H9 (cell line): ENCODE results near the gene PCCA. TPM values are rescaled to one million over a fixed set of nuclear protein-coding genes. Genes with fewer than 3 reads are reported as not detected.
A peak's percentile ranks its signal among the peaks of the same experiment; 100 is the strongest.

Experiments used
- DNase-seq: peaks from one replicate; pipeline ENCODE4 v3.0.0-alpha.2; 2017
- H2AFZ ChIP-seq: one replicate; pipeline ENCODE4 v1.6.1; 2013; ENCODE audit warnings: mild to moderate bottlenecking, low read length, control low read depth, moderate library complexity
- H2AK5ac ChIP-seq: 2 replicates; pipeline ENCODE4 v1.6.1; 2013; ENCODE audit warnings: low read length, control low read depth, mixed read lengths; ENCODE audit not compliant: insufficient read length
- H2BK120ac ChIP-seq: one replicate; pipeline ENCODE4 v1.6.1; 2013; ENCODE audit warnings: low read depth, mild to moderate bottlenecking, low read length, control low read depth, inconsistent platforms; ENCODE audit not compliant: poor library complexity, severe bottlenecking
- H2BK12ac ChIP-seq: 2 replicates; pipeline ENCODE4 v1.6.1; 2013; ENCODE audit warnings: low read length, control low read depth, mixed read lengths, low read depth; ENCODE audit not compliant: insufficient read length
- H2BK15ac ChIP-seq: 2 replicates; pipeline ENCODE4 v1.6.1; 2013; ENCODE audit warnings: low read depth, low read length, control low read depth
- H2BK20ac ChIP-seq: one replicate; pipeline ENCODE4 v1.6.1; 2013; ENCODE audit warnings: low read depth, mild to moderate bottlenecking, low read length, control low read depth, inconsistent platforms; ENCODE audit not compliant: poor library complexity, severe bottlenecking
- H2BK5ac ChIP-seq: 2 replicates; pipeline ENCODE4 v1.6.1; 2013; ENCODE audit warnings: low read length, control low read depth, mixed read lengths; ENCODE audit not compliant: insufficient read length
- H3K14ac ChIP-seq: 2 replicates; pipeline ENCODE4 v1.6.1; 2013; ENCODE audit warnings: low read length, control low read depth; ENCODE audit not compliant: insufficient read depth
- H3K18ac ChIP-seq: 2 replicates; pipeline ENCODE4 v1.6.1; 2013; ENCODE audit warnings: low read depth, mild to moderate bottlenecking, mixed read lengths, low read length, control low read depth; ENCODE audit not compliant: insufficient read length
- H3K23ac ChIP-seq: 2 replicates; pipeline ENCODE4 v1.6.1; 2013; ENCODE audit warnings: low read length, control low read depth, mixed read lengths, low read depth; ENCODE audit not compliant: insufficient read length
- H3K23me2 ChIP-seq: 2 replicates; pipeline ENCODE4 v1.6.1; 2013; ENCODE audit warnings: low read depth, mild to moderate bottlenecking, mixed read lengths, low read length, control low read depth; ENCODE audit not compliant: insufficient read length, poor library complexity, severe bottlenecking
- H3K27ac ChIP-seq: 2 replicates; pipeline ENCODE4 v1.5.1; 2013; ENCODE audit warnings: low read length, control low read depth, mixed read lengths, low read depth; ENCODE audit not compliant: insufficient read length
- H3K27me3 ChIP-seq: 2 replicates; pipeline ENCODE4 v1.6.1; 2013; ENCODE audit warnings: low read length, control low read depth, inconsistent platforms; ENCODE audit not compliant: insufficient read depth
- H3K4ac ChIP-seq: 2 replicates; pipeline ENCODE4 v1.6.1; 2013; ENCODE audit warnings: low read depth, mild to moderate bottlenecking, control low read depth, inconsistent platforms, low read length, moderate library complexity
- H3K4me1 ChIP-seq: 2 replicates; pipeline ENCODE4 v1.6.1; 2013; ENCODE audit warnings: low read length, control low read depth, inconsistent platforms; ENCODE audit not compliant: insufficient read depth
- H3K4me2 ChIP-seq: 2 replicates; pipeline ENCODE4 v1.6.1; 2013; ENCODE audit warnings: low read length, control low read depth, mixed read lengths; ENCODE audit not compliant: insufficient read length, insufficient read depth
- H3K56ac ChIP-seq: 2 replicates; pipeline ENCODE4 v1.6.1; 2013; ENCODE audit warnings: low read depth, mild to moderate bottlenecking, mixed read lengths, low read length, control low read depth; ENCODE audit not compliant: insufficient read length
- H3K79me1 ChIP-seq: 2 replicates; pipeline ENCODE4 v1.6.1; 2013; ENCODE audit warnings: low read depth, mild to moderate bottlenecking, moderate library complexity, low read length, control low read depth, inconsistent platforms; ENCODE audit not compliant: insufficient read depth, poor library complexity, severe bottlenecking
- H3K79me2 ChIP-seq: 2 replicates; pipeline ENCODE4 v1.6.1; 2013; ENCODE audit warnings: low read length, control low read depth, inconsistent platforms; ENCODE audit not compliant: insufficient read depth
- H3K9ac ChIP-seq: 2 replicates; pipeline ENCODE4 v1.6.1; 2013; ENCODE audit warnings: low read length, control low read depth, mixed read lengths; ENCODE audit not compliant: insufficient read length; ENCODE audit errors: extremely low read depth
- H3K9me3 ChIP-seq: one replicate; pipeline ENCODE4 v1.6.1; 2013; ENCODE audit warnings: low read depth, low read length, inconsistent platforms; ENCODE audit not compliant: control insufficient read depth
- H3T11ph ChIP-seq: one replicate; pipeline ENCODE4 v1.6.1; 2013; ENCODE audit warnings: mild to moderate bottlenecking, low read length, control low read depth, inconsistent platforms
- H4K20me1 ChIP-seq: one replicate; pipeline ENCODE4 v1.6.1; 2013; ENCODE audit not compliant: control insufficient read depth, insufficient read length, insufficient read depth
- H4K5ac ChIP-seq: 2 replicates; pipeline ENCODE4 v1.6.1; 2013; ENCODE audit warnings: low read depth, mild to moderate bottlenecking, mixed read lengths, low read length, control low read depth; ENCODE audit not compliant: insufficient read length
- H4K8ac ChIP-seq: replicated peaks from 2 replicates; pipeline ENCODE4 v1.6.1; 2013; ENCODE audit warnings: low read length, control low read depth, mixed read lengths, low read depth; ENCODE audit not compliant: insufficient read length
- H4K91ac ChIP-seq: 2 replicates; pipeline ENCODE4 v1.6.1; 2013; ENCODE audit warnings: low read depth, mild to moderate bottlenecking, moderate library complexity, mixed read lengths, low read length, control low read depth; ENCODE audit not compliant: insufficient read length
- H3K27ac Mint-ChIP-seq, 3 experiments: 2 replicates in 2 of 3; 3 replicates in 1 of 3; pipeline ENCODE4 v1.8.0; 2020 to 2021; ENCODE audit warnings: mixed read lengths in 3 of 3, mild to moderate bottlenecking in 1 of 3, moderate library complexity in 1 of 3
- H3K27me3 Mint-ChIP-seq: 2 replicates; pipeline ENCODE4 v1.8.0; 2021; ENCODE audit warnings: low read depth, mild to moderate bottlenecking, moderate library complexity, mixed read lengths
- H3K36me3 Mint-ChIP-seq, 3 experiments: 2 replicates in 2 of 3; 3 replicates in 1 of 3; pipeline ENCODE4 v1.8.0; 2020 to 2021; ENCODE audit warnings: low read depth in 3 of 3, mixed read lengths in 3 of 3; ENCODE audit not compliant: insufficient read depth in 1 of 3
- H3K4me1 Mint-ChIP-seq, 2 experiments: 2 replicates each; pipeline ENCODE4 v1.8.0; 2020; ENCODE audit warnings: mixed read lengths in 2 of 2
- H3K4me3 Mint-ChIP-seq, 2 experiments: 2 replicates in 1 of 2; 3 replicates in 1 of 2; pipeline ENCODE4 v1.8.0; 2020 to 2021; ENCODE audit warnings: mild to moderate bottlenecking in 2 of 2, mixed read lengths in 2 of 2, moderate library complexity in 1 of 2
- H3K9me3 Mint-ChIP-seq, 2 experiments: 2 replicates in 1 of 2; 3 replicates in 1 of 2; pipeline ENCODE4 v1.8.0; 2020; ENCODE audit warnings: mild to moderate bottlenecking in 2 of 2, mixed read lengths in 2 of 2, moderate library complexity in 1 of 2
- WGBS: extraction: QIAGEN DNeasy Blood & Tissue Kit; methylation state at CpG from one replicate; pipeline ENCODE4 v1.1.7; 2013; ENCODE audit warnings: missing lambda C conversion rate, low lambda C conversion rate, mixed read lengths; ENCODE audit not compliant: insufficient read length; ENCODE audit errors: extremely low coverage; 5-methylcytosine and 5-hydroxymethylcytosine counted together
- total RNA-seq: library from RNA; stranded (reverse); gene quantifications from 2 replicates; pipeline ENCODE4 v1.2.1, GENCODE V29; 2021
- TF ChIP-seq, protein P1 (sequence below): fragments of 200-600 bp; sonication (generic); conservative IDR thresholded peaks from 3 replicates; pipeline ENCODE4 v1.8.0; 2021; ENCODE audit warnings: antibody characterized with exemption, mild to moderate bottlenecking

PCCA gene
- total RNA-seq, 1 experiment from 2014 or later = 56.5 TPM

DNA sequence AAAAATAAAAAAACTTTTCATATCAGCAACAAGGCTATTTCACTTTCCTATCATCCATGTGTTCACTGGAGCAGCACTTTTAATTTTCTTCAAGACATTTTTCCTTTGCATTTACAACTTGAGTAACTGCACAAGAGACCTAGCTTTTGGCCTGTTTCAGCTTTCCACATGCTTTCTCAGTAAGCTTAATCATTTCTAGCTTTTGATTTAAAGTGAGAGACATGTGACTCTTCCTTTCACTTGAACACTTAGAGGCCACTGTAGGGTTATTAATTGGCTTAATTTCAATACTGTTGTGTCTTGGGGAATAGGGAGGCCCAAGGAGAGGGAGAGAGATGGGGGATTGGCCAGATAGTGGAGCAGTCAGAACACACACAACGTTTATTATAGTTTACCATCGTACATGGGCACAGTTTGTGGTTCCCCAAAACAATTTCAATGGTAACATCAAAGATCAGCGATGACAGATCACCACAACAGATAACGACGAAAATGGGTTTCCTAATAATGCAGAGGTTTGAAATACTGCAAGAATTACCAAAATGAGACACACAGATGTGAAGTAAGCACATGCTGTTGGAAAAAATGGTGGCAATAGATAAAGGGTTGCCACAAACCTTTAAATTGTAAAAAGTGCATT is 382.1 kb downstream of the PCCA start:
- no peak overlapping the region for H3K56ac ChIP-seq
- H3K18ac ChIP-seq = no peak overlapping the region
- no peak for DNase-seq
- no peaks in the 10 kb centered on the region for H3K9me3 ChIP-seq
- H2AFZ ChIP-seq = no peak overlapping the region
- H3K36me3 Mint-ChIP-seq = peaks cover 0 to 11% (median 8%) of the 10 kb centered on the region in 3 experiments; a peak in 4 of 7 replicates
- no peaks in the 10 kb centered on the region for H3K27me3 ChIP-seq
- no peak overlapping the region for H4K8ac ChIP-seq
- H3K23me2 ChIP-seq = no peaks in the 10 kb centered on the region
- H2BK20ac ChIP-seq = no peak overlapping the region
- no peak overlapping the region for H3T11ph ChIP-seq
- H2AK5ac ChIP-seq = no peak overlapping the region
- peak overlapping the region in 1 of 3 experiments; percentile 6; a peak in 3 of 7 replicates for H3K27ac Mint-ChIP-seq
- no peak overlapping the region for H3K4ac ChIP-seq
- no peak overlapping the region for H3K4me3 Mint-ChIP-seq
- no CpG with 5 or more reads among the region's 5 CpGs for WGBS
- no peak overlapping the region for H3K14ac ChIP-seq
- H4K5ac ChIP-seq = no peak overlapping the region
- H2BK5ac ChIP-seq = no peak overlapping the region
- no peak overlapping the region for H3K9ac ChIP-seq
- H3K4me1 ChIP-seq = peaks cover 3% of the 10 kb centered on the region; the same call in 1 of the 2 replicates
- H3K4me2 ChIP-seq = no peak overlapping the region
- H3K23ac ChIP-seq = no peak overlapping the region
- no peaks in the 10 kb centered on the region for H3K79me1 ChIP-seq
- no peak overlapping the region for H2BK15ac ChIP-seq
- no peak overlapping the region for H3K27ac ChIP-seq
- H4K91ac ChIP-seq = no peak overlapping the region
- H2BK12ac ChIP-seq = no peak overlapping the region
- H4K20me1 ChIP-seq = no peaks in the 10 kb centered on the region
- TF ChIP-seq, protein P1, sequence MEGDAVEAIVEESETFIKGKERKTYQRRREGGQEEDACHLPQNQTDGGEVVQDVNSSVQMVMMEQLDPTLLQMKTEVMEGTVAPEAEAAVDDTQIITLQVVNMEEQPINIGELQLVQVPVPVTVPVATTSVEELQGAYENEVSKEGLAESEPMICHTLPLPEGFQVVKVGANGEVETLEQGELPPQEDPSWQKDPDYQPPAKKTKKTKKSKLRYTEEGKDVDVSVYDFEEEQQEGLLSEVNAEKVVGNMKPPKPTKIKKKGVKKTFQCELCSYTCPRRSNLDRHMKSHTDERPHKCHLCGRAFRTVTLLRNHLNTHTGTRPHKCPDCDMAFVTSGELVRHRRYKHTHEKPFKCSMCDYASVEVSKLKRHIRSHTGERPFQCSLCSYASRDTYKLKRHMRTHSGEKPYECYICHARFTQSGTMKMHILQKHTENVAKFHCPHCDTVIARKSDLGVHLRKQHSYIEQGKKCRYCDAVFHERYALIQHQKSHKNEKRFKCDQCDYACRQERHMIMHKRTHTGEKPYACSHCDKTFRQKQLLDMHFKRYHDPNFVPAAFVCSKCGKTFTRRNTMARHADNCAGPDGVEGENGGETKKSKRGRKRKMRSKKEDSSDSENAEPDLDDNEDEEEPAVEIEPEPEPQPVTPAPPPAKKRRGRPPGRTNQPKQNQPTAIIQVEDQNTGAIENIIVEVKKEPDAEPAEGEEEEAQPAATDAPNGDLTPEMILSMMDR = no peak
- H3K9me3 Mint-ChIP-seq = no peaks in the 10 kb centered on the region
- H2BK120ac ChIP-seq = no peak overlapping the region
- H3K27me3 Mint-ChIP-seq = peaks cover 2% of the 10 kb centered on the region; the same call in 1 of the 2 replicates
- peaks cover 34 to 35% of the 10 kb centered on the region in 2 experiments for H3K4me1 Mint-ChIP-seq
- no peaks in the 10 kb centered on the region for H3K79me2 ChIP-seq
